ENCODE measurements around the gene ARL5A. TPM values are rescaled to one million over a fixed set of nuclear protein-coding genes. Genes with fewer than 3 reads are reported as not detected.
"Not testable (repeated sequence)": the region's sequence is repeated elsewhere in the genome, so short reads cannot be mapped to it uniquely, and the experiment has no call there.

Gene ARL5A
- total RNA-seq, 1 donor from 2014 or later: 42.2 TPM

DNA sequence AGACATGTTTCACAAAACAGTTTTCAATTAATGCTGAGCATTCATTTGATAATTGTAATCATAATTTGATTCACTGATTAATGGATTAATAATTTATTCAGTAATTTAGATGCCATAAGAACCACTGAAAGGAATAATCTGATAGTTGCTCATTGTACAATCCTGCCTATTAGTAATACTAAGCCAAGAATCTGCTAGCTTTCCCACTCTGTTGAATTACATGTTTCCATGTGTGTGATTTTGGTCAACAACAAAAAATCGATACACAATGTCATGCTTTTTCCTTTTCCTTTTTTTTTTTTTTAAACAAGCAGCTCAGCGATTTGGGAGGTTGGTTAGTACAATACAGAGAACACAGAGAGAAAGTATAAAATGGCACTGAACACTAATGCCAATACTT lies 25.9 kb downstream of the ARL5A start:
- H3K4me3 Mint-ChIP-seq (ENCODE audit: unreplicated experiment): no peak overlapping the region
- no peaks in the 10 kb centered on the region for H3K9me3 Mint-ChIP-seq (ENCODE audit: unreplicated experiment)
- H3K27ac Mint-ChIP-seq (ENCODE audit: unreplicated experiment): no peak overlapping the region
- H3K4me1 Mint-ChIP-seq (ENCODE audit: unreplicated experiment): no peaks in the 10 kb centered on the region
- no peak for DNase-seq (ENCODE audit: low spot score)
- H3K27me3 Mint-ChIP-seq (ENCODE audit: unreplicated experiment): no peaks in the 10 kb centered on the region
- TF ChIP-seq, protein P1, sequence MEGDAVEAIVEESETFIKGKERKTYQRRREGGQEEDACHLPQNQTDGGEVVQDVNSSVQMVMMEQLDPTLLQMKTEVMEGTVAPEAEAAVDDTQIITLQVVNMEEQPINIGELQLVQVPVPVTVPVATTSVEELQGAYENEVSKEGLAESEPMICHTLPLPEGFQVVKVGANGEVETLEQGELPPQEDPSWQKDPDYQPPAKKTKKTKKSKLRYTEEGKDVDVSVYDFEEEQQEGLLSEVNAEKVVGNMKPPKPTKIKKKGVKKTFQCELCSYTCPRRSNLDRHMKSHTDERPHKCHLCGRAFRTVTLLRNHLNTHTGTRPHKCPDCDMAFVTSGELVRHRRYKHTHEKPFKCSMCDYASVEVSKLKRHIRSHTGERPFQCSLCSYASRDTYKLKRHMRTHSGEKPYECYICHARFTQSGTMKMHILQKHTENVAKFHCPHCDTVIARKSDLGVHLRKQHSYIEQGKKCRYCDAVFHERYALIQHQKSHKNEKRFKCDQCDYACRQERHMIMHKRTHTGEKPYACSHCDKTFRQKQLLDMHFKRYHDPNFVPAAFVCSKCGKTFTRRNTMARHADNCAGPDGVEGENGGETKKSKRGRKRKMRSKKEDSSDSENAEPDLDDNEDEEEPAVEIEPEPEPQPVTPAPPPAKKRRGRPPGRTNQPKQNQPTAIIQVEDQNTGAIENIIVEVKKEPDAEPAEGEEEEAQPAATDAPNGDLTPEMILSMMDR (IDR thresholded peaks at IDR 0.05; ENCODE audit: unreplicated experiment): no peak
- peaks cover 3% of the 10 kb centered on the region for H3K36me3 Mint-ChIP-seq (ENCODE audit: low read depth, unreplicated experiment)

DNA sequence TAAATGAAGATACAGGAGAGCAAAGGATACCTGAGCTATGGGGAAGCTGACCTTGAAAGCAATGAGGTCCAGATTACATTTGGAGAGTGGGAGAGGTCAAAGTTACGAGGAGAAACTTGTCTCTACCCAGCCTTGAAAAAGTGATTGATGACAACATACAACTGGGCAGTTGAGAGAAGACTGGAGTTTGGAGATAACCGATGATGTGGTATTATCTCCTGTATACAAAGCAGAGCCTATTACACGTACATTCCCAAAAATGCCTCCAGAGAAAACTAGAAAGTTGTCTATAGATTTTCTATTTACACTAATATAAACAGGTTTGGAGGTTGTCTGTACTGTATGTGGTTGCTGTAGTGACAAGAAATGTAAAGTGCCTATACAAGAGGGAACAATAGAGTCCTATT lies 28.3 kb downstream of the ARL5A start:
- TF ChIP-seq, protein P1 (IDR thresholded peaks at IDR 0.05; ENCODE audit: unreplicated experiment): no peak
- no peak for DNase-seq (ENCODE audit: low spot score)
- H3K27ac Mint-ChIP-seq (ENCODE audit: unreplicated experiment): no peak overlapping the region
- H3K36me3 Mint-ChIP-seq (ENCODE audit: low read depth, unreplicated experiment): peaks cover 3% of the 10 kb centered on the region
- no peaks in the 10 kb centered on the region for H3K27me3 Mint-ChIP-seq (ENCODE audit: unreplicated experiment)
- H3K9me3 Mint-ChIP-seq (ENCODE audit: unreplicated experiment): no peaks in the 10 kb centered on the region
- H3K4me3 Mint-ChIP-seq (ENCODE audit: unreplicated experiment): no peak overlapping the region
- no peaks in the 10 kb centered on the region for H3K4me1 Mint-ChIP-seq (ENCODE audit: unreplicated experiment)

DNA sequence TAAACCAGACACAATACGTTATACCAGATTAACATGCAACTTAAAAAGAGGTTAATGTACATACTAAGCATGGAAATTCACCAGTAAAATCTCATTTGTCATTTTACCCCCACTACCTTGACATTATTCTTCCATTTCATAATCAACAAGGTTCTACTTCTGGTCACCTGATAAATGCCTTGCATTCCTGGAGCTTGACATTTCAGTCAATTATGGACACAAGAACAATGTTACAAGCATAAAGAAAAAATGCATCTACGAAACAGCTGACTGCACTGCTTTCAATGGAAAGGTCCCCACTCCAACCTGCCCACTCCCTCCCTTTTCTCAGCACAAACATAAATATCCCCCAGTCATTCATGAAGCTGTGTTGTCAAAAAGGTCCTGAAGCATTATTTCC lies 31.4 kb downstream of the ARL5A start:
- Mint-ChIP-seq H3K9me3 (ENCODE audit: unreplicated experiment) (no peaks in the 10 kb centered on the region), H3K27me3 (ENCODE audit: unreplicated experiment) (no peaks in the 10 kb centered on the region), H3K4me3 (ENCODE audit: unreplicated experiment) (no peak overlapping the region), H3K4me1 (ENCODE audit: unreplicated experiment) (no peaks in the 10 kb centered on the region), H3K27ac (ENCODE audit: unreplicated experiment) (no peak overlapping the region), H3K36me3 (ENCODE audit: low read depth, unreplicated experiment) (no peaks in the 10 kb centered on the region)
- TF ChIP-seq, protein P1 (IDR thresholded peaks at IDR 0.05; ENCODE audit: unreplicated experiment): no peak
- DNase-seq (ENCODE audit: low spot score): no peak

DNA sequence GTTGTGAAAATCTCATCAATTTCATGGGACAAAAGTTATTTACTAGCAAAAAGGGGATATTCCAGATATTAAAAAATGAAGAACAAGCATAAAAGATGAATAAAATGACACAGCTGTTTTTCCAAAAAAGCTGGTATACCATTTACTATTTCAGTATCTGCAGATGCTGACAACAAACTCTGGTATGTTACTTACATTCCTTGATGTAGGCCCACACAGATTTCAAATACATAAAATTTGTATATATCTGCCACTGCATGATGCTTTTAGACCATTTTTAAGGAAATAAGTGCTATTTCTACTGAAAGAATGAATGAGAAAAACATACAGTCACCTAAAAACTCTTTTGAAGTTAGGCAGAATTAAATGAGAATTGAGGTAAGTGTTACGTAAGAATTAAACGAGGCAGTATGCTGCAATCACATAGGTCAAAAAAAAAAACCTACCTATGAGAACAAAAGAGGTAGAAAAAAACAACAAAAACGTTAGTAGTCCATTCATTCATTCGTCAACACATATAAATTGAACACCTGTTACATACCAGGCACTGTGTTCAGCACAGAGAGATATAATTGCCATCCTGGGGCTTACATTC lies 32.5 kb downstream of the ARL5A start:
- H3K27ac Mint-ChIP-seq (ENCODE audit: unreplicated experiment): no peak overlapping the region
- no peak for DNase-seq (ENCODE audit: low spot score)
- H3K36me3 Mint-ChIP-seq (ENCODE audit: low read depth, unreplicated experiment): no peaks in the 10 kb centered on the region
- H3K4me3 Mint-ChIP-seq (ENCODE audit: unreplicated experiment): no peak overlapping the region
- TF ChIP-seq, protein P1 (IDR thresholded peaks at IDR 0.05; ENCODE audit: unreplicated experiment): no peak
- no peaks in the 10 kb centered on the region for H3K9me3 Mint-ChIP-seq (ENCODE audit: unreplicated experiment)
- H3K4me1 Mint-ChIP-seq (ENCODE audit: unreplicated experiment): no peaks in the 10 kb centered on the region
- no peaks in the 10 kb centered on the region for H3K27me3 Mint-ChIP-seq (ENCODE audit: unreplicated experiment)

DNA sequence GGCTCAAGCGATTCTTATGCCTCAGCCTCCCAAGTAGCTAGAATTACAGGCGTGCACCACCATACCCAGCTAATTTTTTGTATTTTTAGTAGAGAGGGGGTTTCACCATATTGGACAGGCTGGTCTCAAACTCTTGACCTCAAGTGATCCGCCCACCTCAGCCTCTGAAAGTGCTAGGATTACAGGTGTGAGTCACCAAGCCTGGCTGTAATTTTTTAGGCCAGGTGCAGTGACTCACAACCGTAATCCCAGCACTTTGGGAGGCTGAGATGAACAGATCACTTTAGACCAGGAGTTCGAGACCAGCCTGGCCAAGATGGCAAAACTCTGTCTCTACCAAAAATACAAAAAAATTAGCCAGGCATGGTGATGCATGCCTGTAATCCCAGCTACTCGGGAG lies 33.8 kb downstream of the ARL5A start:
- H3K27ac Mint-ChIP-seq (ENCODE audit: unreplicated experiment); H3K4me3 Mint-ChIP-seq (ENCODE audit: unreplicated experiment); DNase-seq (ENCODE audit: low spot score); H3K4me1 Mint-ChIP-seq (ENCODE audit: unreplicated experiment); H3K9me3 Mint-ChIP-seq (ENCODE audit: unreplicated experiment); H3K27me3 Mint-ChIP-seq (ENCODE audit: unreplicated experiment); H3K36me3 Mint-ChIP-seq (ENCODE audit: low read depth, unreplicated experiment): not testable (repeated sequence)
